Anterior cingulate cortex (tissue), 58 donors: ENCODE data around the gene CABCOCO1.

ENCODE experiments used
- DNase-seq, 58 donors: peaks; one replicate each; lab custom pipeline; 2025; lab: John Stamatoyannopoulos, UW

Gene CABCOCO1

GRCh38 chr10:61779950-61780659 lies 117.4 kb downstream of the CABCOCO1 start:
- no peak for DNase-seq

- DNase-seq = no peak
Observed at GRCh38 chr10:61780732-61781131, 118.0 kb downstream of the CABCOCO1 start.

GRCh38 chr10:61781969-61782403 lies 119.3 kb downstream of the CABCOCO1 start:
- DNase-seq = no peak

- no peak for DNase-seq
Observed at GRCh38 chr10:61784354-61785133, 121.8 kb downstream of the CABCOCO1 start.

- no peak for DNase-seq
Observed at GRCh38 chr10:61785473-61786105, 122.9 kb downstream of the CABCOCO1 start.

- no peak for DNase-seq
Observed at GRCh38 chr10:61786728-61787127, 124.0 kb downstream of the CABCOCO1 start.

- DNase-seq = no peak
Observed at GRCh38 chr10:61787170-61787569, 124.4 kb downstream of the CABCOCO1 start.

- no peak for DNase-seq
Observed at GRCh38 chr10:61789031-61789430, 126.3 kb downstream of the CABCOCO1 start.

GRCh38 chr10:61791216-61791615 lies 128.5 kb downstream of the CABCOCO1 start:
- no peak for DNase-seq

GRCh38 chr10:61792097-61792716 lies 129.5 kb downstream of the CABCOCO1 start:
- DNase-seq = no peak

- no peak for DNase-seq
Observed at GRCh38 chr10:61792921-61793320, 130.2 kb downstream of the CABCOCO1 start.

GRCh38 chr10:61793760-61794703 lies 131.3 kb downstream of the CABCOCO1 start:
- DNase-seq = peak in 1 of 58 donors; percentile 1

- no peak for DNase-seq
Observed at GRCh38 chr10:61795147-61795546, 132.4 kb downstream of the CABCOCO1 start.

- DNase-seq = no peak
Observed at GRCh38 chr10:61795551-61795950, 132.8 kb downstream of the CABCOCO1 start.

GRCh38 chr10:61796785-61797184 lies 134.1 kb downstream of the CABCOCO1 start:
- DNase-seq = no peak

- DNase-seq = no peak
Observed at GRCh38 chr10:61797304-61798153, 134.8 kb downstream of the CABCOCO1 start.

GRCh38 chr10:61798713-61799112 lies 136.0 kb downstream of the CABCOCO1 start:
- DNase-seq = no peak

- DNase-seq = no peak
Observed at GRCh38 chr10:61801484-61801883, 138.8 kb downstream of the CABCOCO1 start.

- DNase-seq = no peak
Observed at GRCh38 chr10:61803269-61803668, 140.5 kb downstream of the CABCOCO1 start.
